Head of caudate nucleus (tissue), 42 donors: ENCODE data around the gene UPK1A.

Experiments used
- DNase-seq, 42 donors: peaks; one replicate each; pipeline versions ENCODE4 v3.0.0 to v3.0.0-alpha.2; 2020 to 2021; ENCODE audit warnings: mixed read lengths in 7 of 42
- intact Hi-C: fragments of 100-400 bp; cut with DNase I; formaldehyde crosslinking; loops from one replicate; pipeline ENCODE4 v1.15.0; 2022

Gene UPK1A

GRCh38 chr19:35725216-35725861, 59.0 kb downstream of the UPK1A start:
- no peak for DNase-seq
- intact Hi-C loops, result no loop called here

GRCh38 chr19:35727053-35727955, 61.0 kb downstream of the UPK1A start:
- intact Hi-C loops, result no loop called here
- DNase-seq, result no peak
